B cell (primary cell): ENCODE measurements around the gene GALNT17. TPM values are rescaled to one million over a fixed set of nuclear protein-coding genes. Genes with fewer than 3 reads are reported as not detected.

Source experiments
- ATAC-seq: fragments of 200-7000 bp; cut with Tn5 transposase; one replicate; pipeline ENCODE4 v1.10.0; 2021; ENCODE audit warnings: low read depth, mild to moderate bottlenecking, moderate number of reproducible peaks, moderate library complexity
- CTCF ChIA-PET: fragments of 350-600 bp; sonication (Branson Sonifier 250); formaldehyde crosslinking; loops from one replicate; lab custom pipeline; 2021; ENCODE audit warnings: antibody characterized with exemption, inconsistent platforms; lab: Charles Lee
- POLR2A ChIA-PET: fragments of 350-600 bp; sonication (Branson Sonifier 250); formaldehyde crosslinking; loops from one replicate; lab custom pipeline; 2021; ENCODE audit warnings: antibody characterized with exemption; lab: Charles Lee
- DNase-seq: peaks from one replicate; pipeline ENCODE4 v3.0.0; 2013
- H2AFZ ChIP-seq: 2 replicates; pipeline ENCODE4 v1.6.1; 2012; ENCODE audit warnings: mild to moderate bottlenecking, low read depth, low read length; ENCODE audit not compliant: insufficient read depth, poor library complexity, severe bottlenecking
- H3K27ac ChIP-seq, 2 donors: 1 replicate in 1 of 2; 2 replicates in 1 of 2; pipeline ENCODE4 v1.5.1; 2012 to 2013; ENCODE audit warnings: low read length in 2 of 2, mild to moderate bottlenecking in 2 of 2, moderate library complexity in 1 of 2
- H3K27me3 ChIP-seq, 4 experiments: fragments of 200-600 bp in 1 of 4; sonication (generic) in 1 of 4; replicated peaks in 1 of 4; 1 replicate in 2 of 4; 2 replicates in 2 of 4; pipeline versions ENCODE4 v1.6.1 to v1.7.0; 2013 to 2016; ENCODE audit warnings: low read length in 3 of 4, mild to moderate bottlenecking in 2 of 4, mixed read lengths in 1 of 4, moderate library complexity in 1 of 4; ENCODE audit not compliant: insufficient read depth in 4 of 4, control insufficient read depth in 3 of 4; ENCODE audit errors: control extremely low read depth in 1 of 4
- H3K36me3 ChIP-seq, 2 experiments: replicated peaks in 1 of 2; 1 replicate in 1 of 2; 2 replicates in 1 of 2; pipeline versions ENCODE4 v1.6.1 to v1.7.1; 2013; ENCODE audit warnings: low read length in 1 of 2; ENCODE audit not compliant: insufficient read depth in 2 of 2, control insufficient read depth in 1 of 2; ENCODE audit errors: control extremely low read depth in 1 of 2, extremely low read depth in 1 of 2
- H3K4me1 ChIP-seq, 2 donors: fragments of 200-600 bp in 1 of 2; sonication (generic) in 1 of 2; 1 replicate in 1 of 2; 2 replicates in 1 of 2; pipeline versions ENCODE4 v1.5.1 to v1.6.1; 2013 to 2017; ENCODE audit warnings: low read length in 2 of 2; ENCODE audit not compliant: control insufficient read depth in 2 of 2, insufficient read depth in 2 of 2
- H3K4me2 ChIP-seq: replicated peaks from 2 replicates; pipeline ENCODE3; 2012; ENCODE audit warnings: mild to moderate bottlenecking, low read depth, low read length; ENCODE audit not compliant: poor library complexity, severe bottlenecking
- H3K4me3 ChIP-seq, 5 experiments: fragments of 200-600 bp in 1 of 5; sonication (generic) in 1 of 5; 1 replicate in 3 of 5; 2 replicates in 2 of 5; pipeline versions ENCODE4 v1.5.1 to v1.7.0; 2011 to 2016; ENCODE audit warnings: low read length in 4 of 5, mild to moderate bottlenecking in 4 of 5, low read depth in 2 of 5, control low read depth in 1 of 5, moderate library complexity in 1 of 5; ENCODE audit not compliant: insufficient read depth in 1 of 5; ENCODE audit errors: control extremely low read depth in 1 of 5, extremely low read depth in 1 of 5
- H3K79me2 ChIP-seq: fragments of 200-600 bp; sonication (generic); one replicate; pipeline ENCODE4 v1.6.0; 2016; ENCODE audit warnings: low read length; ENCODE audit not compliant: control insufficient read depth, insufficient read depth
- H3K9ac ChIP-seq: fragments of 200-600 bp; sonication (generic); 2 replicates; pipeline ENCODE4 v1.6.1; 2017; ENCODE audit warnings: mild to moderate bottlenecking, low read length, moderate library complexity
- H3K9me3 ChIP-seq, 3 donors: one replicate each; pipeline versions ENCODE4 v1.6.1 to v1.7.1; 2013; ENCODE audit warnings: low read length in 2 of 3; ENCODE audit not compliant: control insufficient read depth in 2 of 3, insufficient read depth in 1 of 3; ENCODE audit errors: control extremely low read depth in 1 of 3
- H4K20me1 ChIP-seq: 2 replicates; pipeline ENCODE4 v1.6.0; 2012; ENCODE audit warnings: mild to moderate bottlenecking, low read length; ENCODE audit not compliant: insufficient read depth, control insufficient read depth, poor library complexity, severe bottlenecking
- H3K27ac Mint-ChIP-seq: one replicate; pipeline ENCODE4 v1.8.0; 2021; ENCODE audit warnings: mixed read lengths
- H3K27me3 Mint-ChIP-seq: one replicate; pipeline ENCODE4 v1.8.0; 2021; ENCODE audit warnings: mixed read lengths
- H3K4me1 Mint-ChIP-seq: one replicate; pipeline ENCODE4 v1.8.0; 2021; ENCODE audit warnings: mixed read lengths
- H3K4me3 Mint-ChIP-seq: one replicate; pipeline ENCODE4 v1.8.0; 2021; ENCODE audit warnings: mixed read lengths
- H3K9me3 Mint-ChIP-seq: one replicate; pipeline ENCODE4 v1.8.0; 2022; ENCODE audit warnings: mixed read lengths; ENCODE audit not compliant: insufficient read depth
- EZH2 ChIP-seq: IDR thresholded peaks from 2 replicates; pipeline ENCODE4 v1.6.1; 2012; ENCODE audit warnings: borderline replicate concordance, low read depth, mild to moderate bottlenecking, moderate library complexity, low read length; ENCODE audit not compliant: insufficient read depth, poor library complexity, severe bottlenecking
- WGBS: methylation state at CpG from one replicate; pipeline ENCODE4 v1.1.5; 2013; ENCODE audit warnings: missing lambda C conversion rate; ENCODE audit not compliant: insufficient coverage; 5-methylcytosine and 5-hydroxymethylcytosine counted together
- intact Hi-C: fragments of 100-400 bp; cut with micrococcal nuclease; formaldehyde crosslinking; loops from one replicate; pipeline ENCODE4 v1.10.0; 2022
- polyA plus RNA-seq: library from polyadenylated mRNA; depleted of rRNA; stranded (reverse); fragments of >200 nt; gene quantifications from 2 replicates; pipeline ENCODE4 v1.2.3, GENCODE V29; 2012
- total RNA-seq, 2 donors: library from RNA; stranded (reverse); fragments of 120-200 nt in 1 of 2; gene quantifications; 1 replicate in 1 of 2; 2 replicates in 1 of 2; pipeline versions ENCODE4 v1.2.3 to v1.2.4, GENCODE V29; 2013 to 2022
- TF ChIP-seq, protein P1 (sequence below): fragments of 200-600 bp; IDR thresholded peaks from one replicate; pipeline ENCODE4 v1.8.0; 2022; ENCODE audit warnings: antibody characterized with exemption, mild to moderate bottlenecking

The GALNT17 gene
- total and polyA plus RNA-seq, 2 donors (not counting 1 experiment from before 2014, with no cell fraction given), result not detected

- ChIA-PET POLR2A (no interaction called here), CTCF (no interaction called here)
- no peak overlapping the region for H3K4me2 ChIP-seq
- no peaks in the 10 kb centered on the region for H3K9me3 Mint-ChIP-seq
- H3K9me3 ChIP-seq, result peaks cover 0 to 14% (median 0%) of the 10 kb centered on the region in 3 donors
- H2AFZ ChIP-seq, result no peak overlapping the region
- H3K4me1 ChIP-seq, result no peaks in the 10 kb centered on the region
- H3K4me3 Mint-ChIP-seq, result no peak overlapping the region
- no peak overlapping the region for H3K27ac ChIP-seq
- DNase-seq (no peak), ATAC-seq (no peak)
- H3K79me2 ChIP-seq, result no peaks in the 10 kb centered on the region
- intact Hi-C loops, result no loop called here
- H4K20me1 ChIP-seq, result no peaks in the 10 kb centered on the region
- TF ChIP-seq, protein P1, sequence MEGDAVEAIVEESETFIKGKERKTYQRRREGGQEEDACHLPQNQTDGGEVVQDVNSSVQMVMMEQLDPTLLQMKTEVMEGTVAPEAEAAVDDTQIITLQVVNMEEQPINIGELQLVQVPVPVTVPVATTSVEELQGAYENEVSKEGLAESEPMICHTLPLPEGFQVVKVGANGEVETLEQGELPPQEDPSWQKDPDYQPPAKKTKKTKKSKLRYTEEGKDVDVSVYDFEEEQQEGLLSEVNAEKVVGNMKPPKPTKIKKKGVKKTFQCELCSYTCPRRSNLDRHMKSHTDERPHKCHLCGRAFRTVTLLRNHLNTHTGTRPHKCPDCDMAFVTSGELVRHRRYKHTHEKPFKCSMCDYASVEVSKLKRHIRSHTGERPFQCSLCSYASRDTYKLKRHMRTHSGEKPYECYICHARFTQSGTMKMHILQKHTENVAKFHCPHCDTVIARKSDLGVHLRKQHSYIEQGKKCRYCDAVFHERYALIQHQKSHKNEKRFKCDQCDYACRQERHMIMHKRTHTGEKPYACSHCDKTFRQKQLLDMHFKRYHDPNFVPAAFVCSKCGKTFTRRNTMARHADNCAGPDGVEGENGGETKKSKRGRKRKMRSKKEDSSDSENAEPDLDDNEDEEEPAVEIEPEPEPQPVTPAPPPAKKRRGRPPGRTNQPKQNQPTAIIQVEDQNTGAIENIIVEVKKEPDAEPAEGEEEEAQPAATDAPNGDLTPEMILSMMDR, result no peak
- no peak for TF ChIP-seq EZH2
- no peak overlapping the region for H3K9ac ChIP-seq
- 70% methylated on average over 3 of the region's 11 CpGs for WGBS
- H3K36me3 ChIP-seq, result no peaks in the 10 kb centered on the region
- no peaks in the 10 kb centered on the region for H3K27me3 ChIP-seq
- no peak overlapping the region for H3K27ac Mint-ChIP-seq
- H3K4me3 ChIP-seq, result no peak overlapping the region
- H3K4me1 Mint-ChIP-seq, result no peaks in the 10 kb centered on the region
- no peaks in the 10 kb centered on the region for H3K27me3 Mint-ChIP-seq
Observed at GRCh38 chr7:71687831-71688599, 556.1 kb downstream of the GALNT17 start.

- no peak for TF ChIP-seq EZH2
- TF ChIP-seq, protein P1, result no peak
- H3K9me3 Mint-ChIP-seq, result no peaks in the 10 kb centered on the region
- H3K4me1 Mint-ChIP-seq, result no peaks in the 10 kb centered on the region
- ATAC-seq (no peak), DNase-seq (no peak)
- H3K4me3 ChIP-seq, result no peak overlapping the region
- H3K4me1 ChIP-seq, result no peaks in the 10 kb centered on the region
- no peaks in the 10 kb centered on the region for H3K27me3 ChIP-seq
- H3K27ac ChIP-seq, result no peak overlapping the region
- no peaks in the 10 kb centered on the region for H3K79me2 ChIP-seq
- no peak overlapping the region for H3K4me2 ChIP-seq
- no peak overlapping the region for H3K4me3 Mint-ChIP-seq
- H3K9me3 ChIP-seq, result peaks cover 0 to 3% (median 0%) of the 10 kb centered on the region in 3 donors
- no peaks in the 10 kb centered on the region for H4K20me1 ChIP-seq
- no peak overlapping the region for H2AFZ ChIP-seq
- H3K9ac ChIP-seq, result no peak overlapping the region
- H3K36me3 ChIP-seq, result no peaks in the 10 kb centered on the region
- intact Hi-C loops, result no loop called here
- WGBS, result 71% methylated on average over 1 of the region's 1 CpG
- no peaks in the 10 kb centered on the region for H3K27me3 Mint-ChIP-seq
- H3K27ac Mint-ChIP-seq, result no peak overlapping the region
- POLR2A ChIA-PET, result no interaction called here
- CTCF ChIA-PET, result no interaction called here
Observed at GRCh38 chr7:71691538-71691937, 559.6 kb downstream of the GALNT17 start.
